SU-DHL-6 (cell line): ENCODE data around the gene CHST15.

Source experiments
- EZH2phosphoT487 ChIP-seq: fragments of 200-600 bp; sonication (generic), shearing (Covaris generic); conservative IDR thresholded peaks from 2 replicates; pipeline ENCODE4 v1.6.1; 2018; ENCODE audit warnings: mild to moderate bottlenecking, antibody characterized with exemption, low read length, moderate library complexity, mixed read lengths
- TF ChIP-seq, protein P1 (sequence below): fragments of 200-600 bp; sonication (generic); IDR thresholded peaks from one replicate; pipeline ENCODE4 v1.5.1; 2017; ENCODE audit warnings: antibody characterized with exemption, mild to moderate bottlenecking, low read length, moderate library complexity; ENCODE audit not compliant: insufficient read depth, poor library complexity, severe bottlenecking

DNA sequence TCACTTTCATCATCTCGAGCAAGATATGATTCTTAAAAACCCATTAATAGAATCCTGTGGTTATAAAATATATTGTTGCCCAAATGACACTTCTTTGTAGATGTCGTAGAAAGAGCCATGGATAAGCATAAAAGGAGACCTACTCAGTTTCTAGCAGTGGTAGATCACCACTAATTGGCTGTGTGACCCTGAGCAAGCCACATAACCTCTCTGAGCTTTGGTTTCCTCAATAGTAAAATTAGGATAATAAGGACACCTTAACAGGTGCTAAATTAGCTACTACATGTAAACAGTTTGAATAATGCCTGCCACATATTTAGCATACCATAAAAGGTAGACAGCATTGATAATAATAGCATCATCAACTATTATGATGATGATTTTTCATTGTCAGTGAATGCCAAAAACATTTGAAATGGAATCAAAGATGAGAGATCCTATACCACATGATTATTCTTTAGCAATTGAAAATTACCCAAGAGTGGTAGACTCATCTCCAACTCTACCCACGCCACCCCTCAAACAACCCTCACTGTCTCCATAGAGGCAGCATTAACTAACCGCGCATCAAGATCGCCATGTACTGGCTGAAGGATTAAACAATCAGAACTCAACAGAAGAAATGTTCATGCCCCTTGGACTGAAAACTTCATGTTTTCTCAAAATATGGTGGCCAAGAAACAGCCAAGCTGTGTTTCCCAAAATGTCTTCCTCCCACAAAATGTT is 45.8 kb downstream of the CHST15 start:
- TF ChIP-seq, protein P1, sequence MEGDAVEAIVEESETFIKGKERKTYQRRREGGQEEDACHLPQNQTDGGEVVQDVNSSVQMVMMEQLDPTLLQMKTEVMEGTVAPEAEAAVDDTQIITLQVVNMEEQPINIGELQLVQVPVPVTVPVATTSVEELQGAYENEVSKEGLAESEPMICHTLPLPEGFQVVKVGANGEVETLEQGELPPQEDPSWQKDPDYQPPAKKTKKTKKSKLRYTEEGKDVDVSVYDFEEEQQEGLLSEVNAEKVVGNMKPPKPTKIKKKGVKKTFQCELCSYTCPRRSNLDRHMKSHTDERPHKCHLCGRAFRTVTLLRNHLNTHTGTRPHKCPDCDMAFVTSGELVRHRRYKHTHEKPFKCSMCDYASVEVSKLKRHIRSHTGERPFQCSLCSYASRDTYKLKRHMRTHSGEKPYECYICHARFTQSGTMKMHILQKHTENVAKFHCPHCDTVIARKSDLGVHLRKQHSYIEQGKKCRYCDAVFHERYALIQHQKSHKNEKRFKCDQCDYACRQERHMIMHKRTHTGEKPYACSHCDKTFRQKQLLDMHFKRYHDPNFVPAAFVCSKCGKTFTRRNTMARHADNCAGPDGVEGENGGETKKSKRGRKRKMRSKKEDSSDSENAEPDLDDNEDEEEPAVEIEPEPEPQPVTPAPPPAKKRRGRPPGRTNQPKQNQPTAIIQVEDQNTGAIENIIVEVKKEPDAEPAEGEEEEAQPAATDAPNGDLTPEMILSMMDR, result no peak
- no peak for TF ChIP-seq EZH2phosphoT487
